ENCODE data around the gene KCNA2.

- TF ChIP-seq, protein P1, sequence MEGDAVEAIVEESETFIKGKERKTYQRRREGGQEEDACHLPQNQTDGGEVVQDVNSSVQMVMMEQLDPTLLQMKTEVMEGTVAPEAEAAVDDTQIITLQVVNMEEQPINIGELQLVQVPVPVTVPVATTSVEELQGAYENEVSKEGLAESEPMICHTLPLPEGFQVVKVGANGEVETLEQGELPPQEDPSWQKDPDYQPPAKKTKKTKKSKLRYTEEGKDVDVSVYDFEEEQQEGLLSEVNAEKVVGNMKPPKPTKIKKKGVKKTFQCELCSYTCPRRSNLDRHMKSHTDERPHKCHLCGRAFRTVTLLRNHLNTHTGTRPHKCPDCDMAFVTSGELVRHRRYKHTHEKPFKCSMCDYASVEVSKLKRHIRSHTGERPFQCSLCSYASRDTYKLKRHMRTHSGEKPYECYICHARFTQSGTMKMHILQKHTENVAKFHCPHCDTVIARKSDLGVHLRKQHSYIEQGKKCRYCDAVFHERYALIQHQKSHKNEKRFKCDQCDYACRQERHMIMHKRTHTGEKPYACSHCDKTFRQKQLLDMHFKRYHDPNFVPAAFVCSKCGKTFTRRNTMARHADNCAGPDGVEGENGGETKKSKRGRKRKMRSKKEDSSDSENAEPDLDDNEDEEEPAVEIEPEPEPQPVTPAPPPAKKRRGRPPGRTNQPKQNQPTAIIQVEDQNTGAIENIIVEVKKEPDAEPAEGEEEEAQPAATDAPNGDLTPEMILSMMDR (conservative IDR thresholded peaks at IDR 0.05): no peak
- no peak for TF ChIP-seq ZFX (IDR thresholded peaks at IDR 0.05)
Measured at GRCh38 chr1:110579460-110579859, 26.7 kb downstream of the KCNA2 start.

Data from C4-2B (cell line).